GM12878 (cell line): ENCODE measurements around the gene COL5A1. TPM values are rescaled to one million over a fixed set of nuclear protein-coding genes. Genes with fewer than 3 reads are reported as not detected.

Experiments used
- ATAC-seq: fragments of 200-7000 bp; cut with Tn5 transposase; 3 replicates; pipeline ENCODE4 v1.9.1; 2020; ENCODE audit warnings: mild to moderate bottlenecking, moderate library complexity
- BruUV-seq: library from RNA; stranded (reverse); fragments of 400-500 nt; replicated peaks from 2 replicates; lab custom pipeline; 2021; lab: Mats Ljungman, UMichigan
- CTCF ChIA-PET: fragments of 300-600 bp; sonication (Branson Sonifier 250); formaldehyde crosslinking; extraction: SDS; loops from one replicate; lab custom pipeline; 2021; ENCODE audit warnings: inconsistent platforms; lab: Yijun Ruan, JAX
- POLR2A ChIA-PET: fragments of 350-600 bp; formaldehyde crosslinking; extraction: SDS; loops from one replicate; lab custom pipeline; 2021; ENCODE audit warnings: inconsistent platforms; lab: Charles Lee
- RAD21 ChIA-PET: fragments of 300-600 bp; sonication (Branson Sonifier 250); formaldehyde crosslinking; loops from one replicate; lab custom pipeline; 2023; ENCODE audit warnings: antibody characterized with exemption; ENCODE audit not compliant: unreplicated experiment; lab: Charles Lee
- SMC1A ChIA-PET: fragments of 300-600 bp; sonication (Branson Sonifier 250); formaldehyde crosslinking; loops from one replicate; lab custom pipeline; 2023; ENCODE audit not compliant: unreplicated experiment, uncharacterized antibody; lab: Charles Lee
- DNase-seq: peaks from one replicate; pipeline ENCODE4 v3.0.0-alpha.2; 2011; ENCODE audit warnings: low read depth, low spot score
- FAIRE-seq: peaks from 3 replicates; lab custom pipeline; 2011; peaks lifted over from hg19 to GRCh38; lab: Jason Lieb, UNC
- H2AFZ ChIP-seq: 2 replicates; pipeline ENCODE4 v1.6.0; 2011; ENCODE audit warnings: low read depth, low read length, control low read depth; ENCODE audit not compliant: control insufficient read depth
- H3K27ac ChIP-seq: 2 replicates; pipeline ENCODE4 v1.5.1; 2011; ENCODE audit warnings: control low read depth; ENCODE audit not compliant: control insufficient read depth, insufficient read depth
- H3K27me3 ChIP-seq, 2 experiments: replicated peaks in 1 of 2; 2 replicates each; pipeline versions ENCODE4 v1.6.0 to v1.6.1; 2011; ENCODE audit warnings: low read length in 1 of 2; ENCODE audit not compliant: control insufficient read depth in 2 of 2, insufficient read depth in 2 of 2
- H3K36me3 ChIP-seq, 2 experiments: 2 replicates each; pipeline ENCODE4 v1.5.1; 2011; ENCODE audit warnings: low read length in 1 of 2; ENCODE audit not compliant: control insufficient read depth in 2 of 2, insufficient read depth in 2 of 2
- H3K4me1 ChIP-seq: 2 replicates; pipeline ENCODE4 v1.6.1; 2011; ENCODE audit warnings: mild to moderate bottlenecking, low read length, moderate library complexity, mixed read lengths; ENCODE audit not compliant: control insufficient read depth, insufficient read depth
- H3K4me2 ChIP-seq: 2 replicates; pipeline ENCODE4 v1.6.0; 2011; ENCODE audit warnings: control low read depth; ENCODE audit not compliant: control insufficient read depth, insufficient read depth
- H3K4me3 ChIP-seq: fragments of 200-600 bp; sonication (generic); 2 replicates; pipeline ENCODE4 v1.5.1; 2016
- H3K79me2 ChIP-seq: 2 replicates; pipeline ENCODE4 v1.6.0; 2011; ENCODE audit warnings: low read length; ENCODE audit not compliant: control insufficient read depth, insufficient read depth
- H3K9ac ChIP-seq: 2 replicates; pipeline ENCODE4 v1.8.0; 2011; ENCODE audit warnings: low read length, control low read depth, mixed read lengths; ENCODE audit not compliant: control insufficient read depth, insufficient read depth
- H3K9me3 ChIP-seq: replicated peaks from 3 replicates; pipeline ENCODE4 v1.5.1; 2011; ENCODE audit warnings: mild to moderate bottlenecking, low read length; ENCODE audit not compliant: control insufficient read depth, insufficient read depth
- H4K20me1 ChIP-seq: 2 replicates; pipeline ENCODE4 v1.6.0; 2011; ENCODE audit not compliant: control insufficient read depth, insufficient read depth
- WGBS: methylation state at CpG from one replicate; pipeline ENCODE4 v1.1.6; 2016; ENCODE audit warnings: low lambda C conversion rate; ENCODE audit not compliant: insufficient replicate concordance, insufficient coverage; ENCODE audit errors: missing lambda C conversion rate; 5-methylcytosine and 5-hydroxymethylcytosine counted together
- in situ Hi-C: fragments of 300-500 bp; cut with MboI; formaldehyde crosslinking; loops from 9 replicates; pipeline ENCODE4 v1.14.3; 2018; ENCODE audit warnings: mixed read lengths
- intact Hi-C: fragments of 100-400 bp; cut with micrococcal nuclease; formaldehyde crosslinking; loops from one replicate; pipeline ENCODE4 v1.14.2; 2022; ENCODE audit not compliant: unreplicated experiment
- polyA plus RNA-seq, 11 experiments: library from polyadenylated mRNA; depleted of rRNA in 4 of 11; unstranded in 6 of 11; stranded (reverse) in 5 of 11; fragments of >200 nt; fragmentation: Nextera tagmentation in 4 of 11; fragmentation: Illumina TruSeq in 1 of 11; extraction: Ambion mirVana in 4 of 11; extraction: Trizol in 1 of 11; gene quantifications; 1 replicate in 1 of 11; 2 replicates in 10 of 11; pipeline versions ENCODE4 v1.2.1 to v1.2.3, GENCODE V29; 2011 to 2016; ENCODE audit warnings: inconsistent platforms in 2 of 11, missing spikeins in 2 of 11, low read depth in 1 of 11
- total RNA-seq, 4 experiments: library from RNA; depleted of rRNA in 3 of 4; stranded (reverse); fragments of >200 nt in 3 of 4; fragmentation: Illumina TruSeq in 1 of 4; extraction: Trizol in 1 of 4; gene quantifications; 2 replicates each; pipeline versions ENCODE4 v1.2.1 to v1.2.3, GENCODE V29; 2013 to 2021
- TF ChIP-seq, protein P1 (sequence below): fragments of 450-650 bp; IDR thresholded peaks from 2 replicates; pipeline ENCODE4 v1.6.1; 2017; ENCODE audit warnings: borderline replicate concordance
- TF ChIP-seq, protein P2 (sequence below): IDR thresholded peaks from 2 replicates; pipeline ENCODE4 v1.6.1; 2011; ENCODE audit warnings: mild to moderate bottlenecking, low read depth, low read length, moderate library complexity; ENCODE audit not compliant: insufficient replicate concordance
- TF ChIP-seq, protein P3 (sequence below): IDR thresholded peaks from 2 replicates; pipeline ENCODE4 v1.6.1; 2012; ENCODE audit warnings: low read depth, low read length, improper control_type of control experiment
- TF ChIP-seq, protein P4 (sequence below): IDR thresholded peaks from 2 replicates; pipeline ENCODE4 v1.6.1; 2011; ENCODE audit warnings: borderline replicate concordance, low read depth, mild to moderate bottlenecking, moderate library complexity, low read length; ENCODE audit not compliant: insufficient read depth, poor library complexity, severe bottlenecking

Gene COL5A1
- total and polyA plus RNA-seq, 10 of the 15 experiments (the other 5 are each of a cell fraction or from before 2014, with no cell fraction given): under 0.01 to 0.15 (median 0.13) TPM; not detected in 4

DNA sequence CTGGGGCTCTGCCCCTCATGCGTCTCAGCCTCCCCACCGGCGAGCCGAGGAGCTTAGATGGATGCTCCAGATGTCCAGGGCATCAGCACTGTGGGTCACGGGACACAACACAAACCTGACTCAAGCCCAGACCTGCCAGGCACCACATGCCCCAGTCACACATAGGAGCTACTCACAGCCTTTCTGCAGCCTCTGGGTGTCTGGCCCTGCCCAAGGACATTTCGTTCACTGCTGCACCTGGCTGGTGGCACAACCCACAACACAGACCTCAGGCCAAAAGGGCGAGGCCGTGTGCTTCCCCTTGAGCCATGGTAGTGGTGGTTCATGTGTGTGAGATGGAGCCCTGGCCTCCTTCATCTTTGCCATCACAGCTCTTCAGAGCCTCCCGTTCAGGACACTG lies 149.4 kb downstream of the COL5A1 start (continued):
- TF ChIP-seq, protein P1, sequence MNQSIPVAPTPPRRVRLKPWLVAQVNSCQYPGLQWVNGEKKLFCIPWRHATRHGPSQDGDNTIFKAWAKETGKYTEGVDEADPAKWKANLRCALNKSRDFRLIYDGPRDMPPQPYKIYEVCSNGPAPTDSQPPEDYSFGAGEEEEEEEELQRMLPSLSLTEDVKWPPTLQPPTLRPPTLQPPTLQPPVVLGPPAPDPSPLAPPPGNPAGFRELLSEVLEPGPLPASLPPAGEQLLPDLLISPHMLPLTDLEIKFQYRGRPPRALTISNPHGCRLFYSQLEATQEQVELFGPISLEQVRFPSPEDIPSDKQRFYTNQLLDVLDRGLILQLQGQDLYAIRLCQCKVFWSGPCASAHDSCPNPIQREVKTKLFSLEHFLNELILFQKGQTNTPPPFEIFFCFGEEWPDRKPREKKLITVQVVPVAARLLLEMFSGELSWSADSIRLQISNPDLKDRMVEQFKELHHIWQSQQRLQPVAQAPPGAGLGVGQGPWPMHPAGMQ: no peak

DNA sequence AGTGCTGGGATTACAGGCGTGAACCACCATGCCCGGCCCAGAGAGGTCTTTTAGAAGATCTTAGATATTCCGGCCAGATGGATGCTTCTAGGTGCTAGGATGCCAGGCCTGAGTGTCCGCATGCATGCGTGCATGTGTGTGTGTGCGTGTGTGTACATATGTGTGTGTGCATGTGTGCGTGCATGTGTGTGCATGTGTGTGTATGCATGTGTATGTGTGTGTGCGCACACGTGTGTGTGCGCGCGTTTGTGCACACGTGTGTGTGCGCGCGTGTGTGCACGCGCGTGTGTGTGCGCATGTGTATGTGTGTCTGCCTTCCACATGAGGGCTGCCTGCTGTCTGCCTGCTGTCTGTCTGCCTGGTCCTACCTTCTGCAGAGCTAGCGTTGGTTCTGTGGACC lies 151.0 kb downstream of the COL5A1 start:
- H3K27me3 ChIP-seq: no peaks in the 10 kb centered on the region; a peak in 1 of 4 replicates
- TF ChIP-seq, protein P2, sequence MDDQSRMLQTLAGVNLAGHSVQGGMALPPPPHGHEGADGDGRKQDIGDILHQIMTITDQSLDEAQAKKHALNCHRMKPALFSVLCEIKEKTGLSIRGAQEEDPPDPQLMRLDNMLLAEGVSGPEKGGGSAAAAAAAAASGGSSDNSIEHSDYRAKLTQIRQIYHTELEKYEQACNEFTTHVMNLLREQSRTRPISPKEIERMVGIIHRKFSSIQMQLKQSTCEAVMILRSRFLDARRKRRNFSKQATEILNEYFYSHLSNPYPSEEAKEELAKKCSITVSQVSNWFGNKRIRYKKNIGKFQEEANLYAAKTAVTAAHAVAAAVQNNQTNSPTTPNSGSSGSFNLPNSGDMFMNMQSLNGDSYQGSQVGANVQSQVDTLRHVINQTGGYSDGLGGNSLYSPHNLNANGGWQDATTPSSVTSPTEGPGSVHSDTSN: peak; percentile 6
- TF ChIP-seq, protein P3, sequence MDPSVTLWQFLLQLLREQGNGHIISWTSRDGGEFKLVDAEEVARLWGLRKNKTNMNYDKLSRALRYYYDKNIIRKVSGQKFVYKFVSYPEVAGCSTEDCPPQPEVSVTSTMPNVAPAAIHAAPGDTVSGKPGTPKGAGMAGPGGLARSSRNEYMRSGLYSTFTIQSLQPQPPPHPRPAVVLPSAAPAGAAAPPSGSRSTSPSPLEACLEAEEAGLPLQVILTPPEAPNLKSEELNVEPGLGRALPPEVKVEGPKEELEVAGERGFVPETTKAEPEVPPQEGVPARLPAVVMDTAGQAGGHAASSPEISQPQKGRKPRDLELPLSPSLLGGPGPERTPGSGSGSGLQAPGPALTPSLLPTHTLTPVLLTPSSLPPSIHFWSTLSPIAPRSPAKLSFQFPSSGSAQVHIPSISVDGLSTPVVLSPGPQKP: no peak
- TF ChIP-seq, protein P4, sequence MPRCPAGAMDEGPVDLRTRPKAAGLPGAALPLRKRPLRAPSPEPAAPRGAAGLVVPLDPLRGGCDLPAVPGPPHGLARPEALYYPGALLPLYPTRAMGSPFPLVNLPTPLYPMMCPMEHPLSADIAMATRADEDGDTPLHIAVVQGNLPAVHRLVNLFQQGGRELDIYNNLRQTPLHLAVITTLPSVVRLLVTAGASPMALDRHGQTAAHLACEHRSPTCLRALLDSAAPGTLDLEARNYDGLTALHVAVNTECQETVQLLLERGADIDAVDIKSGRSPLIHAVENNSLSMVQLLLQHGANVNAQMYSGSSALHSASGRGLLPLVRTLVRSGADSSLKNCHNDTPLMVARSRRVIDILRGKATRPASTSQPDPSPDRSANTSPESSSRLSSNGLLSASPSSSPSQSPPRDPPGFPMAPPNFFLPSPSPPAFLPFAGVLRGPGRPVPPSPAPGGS: peak; percentile 84
- in situ Hi-C loops (no loop called here), intact Hi-C loops (no loop called here)
- no peak overlapping the region for H3K9ac ChIP-seq
- H3K4me1 ChIP-seq: no peaks in the 10 kb centered on the region
- ATAC-seq (no peak), DNase-seq (no peak), FAIRE-seq (no peak)
- H3K27ac ChIP-seq: no peak overlapping the region
- ChIA-PET SMC1A (no interaction called here), RAD21 (no interaction called here), POLR2A (no interaction called here), CTCF (no interaction called here)
- H3K79me2 ChIP-seq: no peaks in the 10 kb centered on the region
- no peak overlapping the region for H3K4me3 ChIP-seq
- 66% methylated on average over 14 of the region's 21 CpGs for WGBS
- no peak overlapping the region for H2AFZ ChIP-seq
- BruUV-seq: no TSS peak
- no peaks in the 10 kb centered on the region for H3K9me3 ChIP-seq
- H3K4me2 ChIP-seq: no peak overlapping the region
- H3K36me3 ChIP-seq: no peaks in the 10 kb centered on the region
- H4K20me1 ChIP-seq: no peaks in the 10 kb centered on the region
